HG02678 (cell line): ENCODE results near the gene TEX44.

ENCODE experiments used
- ATAC-seq: cut with Tn5 transposase; IDR thresholded peaks from one replicate; pipeline ENCODE4 v1.9.1; 2021; ENCODE audit warnings: mild to moderate bottlenecking, moderate library complexity; ENCODE audit not compliant: unreplicated experiment

TEX44 gene

GRCh38 chr2:231633241-231633976, 40.7 kb downstream of the TEX44 start:
- no peak for ATAC-seq

GRCh38 chr2:231634412-231634811, 41.7 kb downstream of the TEX44 start:
- ATAC-seq: no peak

- ATAC-seq: no peak
Observed at GRCh38 chr2:231634951-231635875, 42.5 kb downstream of the TEX44 start.

- ATAC-seq: no peak
Observed at GRCh38 chr2:231640241-231640640, 47.6 kb downstream of the TEX44 start.

GRCh38 chr2:231640641-231641111, 48.0 kb downstream of the TEX44 start:
- ATAC-seq: no peak

- ATAC-seq: peak; percentile 70
Observed at GRCh38 chr2:231642631-231643494, 50.2 kb downstream of the TEX44 start.

- no peak for ATAC-seq
Observed at GRCh38 chr2:231643495-231643888, 50.8 kb downstream of the TEX44 start.
